ENCODE measurements around the gene GRIP2.

DNA sequence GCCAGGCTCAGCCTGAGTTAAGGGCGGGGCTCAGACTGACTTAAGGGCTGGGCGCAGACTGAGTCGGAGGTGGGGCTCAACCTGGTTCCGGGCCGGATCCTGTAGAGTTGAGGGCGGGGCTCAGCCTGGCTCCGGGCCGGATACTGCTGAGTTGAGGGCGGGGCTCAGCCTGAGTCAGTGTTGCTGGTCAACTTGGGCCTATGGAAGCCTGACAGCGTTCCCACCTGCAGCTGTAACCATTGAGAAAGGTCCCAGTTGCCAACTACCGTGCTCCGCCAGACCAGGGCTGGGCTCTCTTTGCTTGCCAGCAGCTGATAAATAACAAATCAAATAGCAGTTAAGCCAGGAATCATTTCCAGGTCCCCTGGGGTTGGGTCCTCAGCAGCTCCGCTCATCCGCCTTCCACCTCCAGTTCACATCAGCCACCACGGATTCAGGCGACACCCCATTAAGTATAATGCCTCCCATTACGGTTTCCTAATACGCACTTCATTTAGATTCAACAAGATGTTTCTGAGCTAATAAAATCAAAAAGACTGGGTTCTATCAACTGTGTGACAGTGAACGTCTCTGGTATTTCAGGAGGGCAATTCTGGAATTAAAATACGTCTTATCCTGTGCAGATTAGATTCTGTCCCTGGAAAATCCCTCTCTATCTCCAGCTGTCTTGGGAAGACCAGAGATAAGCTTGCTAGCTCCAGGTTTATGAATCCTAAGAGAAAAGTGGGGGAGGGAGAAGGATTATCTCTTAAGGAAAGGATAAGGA is 7.3 kb downstream of the GRIP2 start:
- TF ChIP-seq, protein P1, sequence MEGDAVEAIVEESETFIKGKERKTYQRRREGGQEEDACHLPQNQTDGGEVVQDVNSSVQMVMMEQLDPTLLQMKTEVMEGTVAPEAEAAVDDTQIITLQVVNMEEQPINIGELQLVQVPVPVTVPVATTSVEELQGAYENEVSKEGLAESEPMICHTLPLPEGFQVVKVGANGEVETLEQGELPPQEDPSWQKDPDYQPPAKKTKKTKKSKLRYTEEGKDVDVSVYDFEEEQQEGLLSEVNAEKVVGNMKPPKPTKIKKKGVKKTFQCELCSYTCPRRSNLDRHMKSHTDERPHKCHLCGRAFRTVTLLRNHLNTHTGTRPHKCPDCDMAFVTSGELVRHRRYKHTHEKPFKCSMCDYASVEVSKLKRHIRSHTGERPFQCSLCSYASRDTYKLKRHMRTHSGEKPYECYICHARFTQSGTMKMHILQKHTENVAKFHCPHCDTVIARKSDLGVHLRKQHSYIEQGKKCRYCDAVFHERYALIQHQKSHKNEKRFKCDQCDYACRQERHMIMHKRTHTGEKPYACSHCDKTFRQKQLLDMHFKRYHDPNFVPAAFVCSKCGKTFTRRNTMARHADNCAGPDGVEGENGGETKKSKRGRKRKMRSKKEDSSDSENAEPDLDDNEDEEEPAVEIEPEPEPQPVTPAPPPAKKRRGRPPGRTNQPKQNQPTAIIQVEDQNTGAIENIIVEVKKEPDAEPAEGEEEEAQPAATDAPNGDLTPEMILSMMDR (conservative IDR thresholded peaks at IDR 0.05; ENCODE audit: low read length): no peak
- TF ChIP-seq EZH2phosphoT487 (IDR thresholded peaks at IDR 0.05; ENCODE audit: borderline replicate concordance, low read depth, low read length): no peak

All from OCI-LY7 (cell line).